HEK293 (cell line): ENCODE measurements around the gene NAV2.

Source experiments
- CTCF ChIA-PET: fragments of 350-600 bp; formaldehyde crosslinking; extraction: SDS; loops from one replicate; lab custom pipeline; 2021; ENCODE audit warnings: antibody characterized with exemption; lab: Yijun Ruan, JAX
- POLR2A ChIA-PET: fragments of 300-600 bp; formaldehyde crosslinking; extraction: SDS; loops from one replicate; lab custom pipeline; 2020; ENCODE audit warnings: antibody characterized with exemption, inconsistent platforms; lab: Yijun Ruan, JAX
- H3K27ac ChIP-seq: fragments of 200-500 bp; sonication (Bioruptor generic); 2 replicates; pipeline ENCODE4 v1.5.1; 2014; ENCODE audit warnings: low read depth, low read length, control low read depth, inconsistent platforms; ENCODE audit errors: extremely low read depth
- H3K36me3 ChIP-seq, 2 experiments: fragments of 200-500 bp in 1 of 2; sonication (Bioruptor generic) in 1 of 2; 1 replicate in 1 of 2; 2 replicates in 1 of 2; pipeline ENCODE4 v1.5.1; 2014 to 2017; ENCODE audit warnings: inconsistent platforms in 2 of 2, low read length in 2 of 2; ENCODE audit not compliant: control insufficient read depth in 2 of 2, insufficient read depth in 1 of 2
- H3K4me1 ChIP-seq: fragments of 200-500 bp; sonication (Bioruptor generic); 2 replicates; pipeline ENCODE4 v1.5.1; 2014; ENCODE audit warnings: mild to moderate bottlenecking, low read length, inconsistent platforms; ENCODE audit not compliant: control insufficient read depth, insufficient read depth
- H3K4me3 ChIP-seq: 2 replicates; pipeline ENCODE4 v1.5.1; 2011; ENCODE audit warnings: low read depth, mild to moderate bottlenecking, control low read depth, low read length, moderate library complexity
- H3K9me3 ChIP-seq: fragments of 200-500 bp; sonication (Bioruptor generic); 2 replicates; pipeline ENCODE4 v1.5.1; 2014; ENCODE audit warnings: low read depth, low read length, inconsistent platforms; ENCODE audit not compliant: control insufficient read depth, insufficient read depth
- EGR2 ChIP-seq: fragments of 450-650 bp; formaldehyde crosslinking; IDR thresholded peaks from 2 replicates; pipeline ENCODE4 v1.5.1; 2016; ENCODE audit warnings: low read depth, missing biosample characterization, missing genetic modification characterization
- HOXD13 ChIP-seq: sonication (generic); formaldehyde crosslinking; IDR thresholded peaks from 2 replicates; pipeline ENCODE4 v1.8.0; 2022; ENCODE audit warnings: missing genetic modification reagents, borderline replicate concordance
- REPIN1 ChIP-seq: fragments of 450-650 bp; formaldehyde crosslinking; IDR thresholded peaks from 2 replicates; pipeline ENCODE4 v1.5.1; 2017; ENCODE audit warnings: missing biosample characterization, missing genetic modification characterization, low read depth
- ZBTB17 ChIP-seq: fragments of 450-650 bp; formaldehyde crosslinking; IDR thresholded peaks from 2 replicates; pipeline ENCODE4 v1.5.1; 2016; ENCODE audit warnings: missing biosample characterization, missing genetic modification characterization
- ZBTB21 ChIP-seq: fragments of 450-650 bp; formaldehyde crosslinking; IDR thresholded peaks from 2 replicates; pipeline ENCODE4 v1.5.1; 2017; ENCODE audit warnings: missing biosample characterization, missing genetic modification characterization
- ZFHX2 ChIP-seq: fragments of 450-650 bp; formaldehyde crosslinking; conservative IDR thresholded peaks from 2 replicates; pipeline ENCODE4 v1.5.1; 2016; ENCODE audit warnings: missing biosample characterization, missing genetic modification characterization
- ZNF112 ChIP-seq: fragments of 450-650 bp; formaldehyde crosslinking; IDR thresholded peaks from 2 replicates; pipeline ENCODE4 v1.5.0; 2017; ENCODE audit warnings: missing biosample characterization, missing genetic modification characterization
- ZNF214 ChIP-seq: fragments of 450-650 bp; formaldehyde crosslinking; IDR thresholded peaks from 2 replicates; pipeline ENCODE4 v1.5.1; 2017; ENCODE audit warnings: missing biosample characterization, mild to moderate bottlenecking, missing genetic modification characterization, borderline replicate concordance
- ZNF23 ChIP-seq: fragments of 450-650 bp; formaldehyde crosslinking; IDR thresholded peaks from 2 replicates; pipeline ENCODE4 v1.5.1; 2016; ENCODE audit warnings: missing biosample characterization, missing genetic modification characterization, borderline replicate concordance
- ZNF350 ChIP-seq: fragments of 450-650 bp; formaldehyde crosslinking; IDR thresholded peaks from 2 replicates; pipeline ENCODE4 v1.5.0; 2017; ENCODE audit warnings: missing biosample characterization, mild to moderate bottlenecking, missing genetic modification characterization
- ZNF37A ChIP-seq: fragments of 450-650 bp; IDR thresholded peaks from 2 replicates; pipeline ENCODE4 v1.5.1; 2018; ENCODE audit warnings: missing biosample characterization, missing genetic modification characterization
- ZNF404 ChIP-seq: fragments of 450-650 bp; formaldehyde crosslinking; IDR thresholded peaks from 2 replicates; pipeline ENCODE4 v1.5.1; 2017; ENCODE audit warnings: missing biosample characterization, missing genetic modification characterization
- ZNF654 ChIP-seq: fragments of 450-650 bp; formaldehyde crosslinking; IDR thresholded peaks from 2 replicates; pipeline ENCODE4 v1.5.1; 2016; ENCODE audit warnings: low read depth, missing biosample characterization, missing genetic modification characterization
- ZNF658 ChIP-seq: fragments of 450-650 bp; formaldehyde crosslinking; IDR thresholded peaks from 2 replicates; pipeline ENCODE4; 2016; ENCODE audit warnings: missing biosample characterization, missing genetic modification characterization
- ZNF777 ChIP-seq: fragments of 450-650 bp; formaldehyde crosslinking; IDR thresholded peaks from 2 replicates; pipeline ENCODE4 v1.5.1; 2017; ENCODE audit warnings: missing biosample characterization, missing genetic modification characterization, borderline replicate concordance
- ZSCAN16 ChIP-seq: fragments of 450-650 bp; formaldehyde crosslinking; IDR thresholded peaks from 2 replicates; pipeline ENCODE4 v1.5.1; 2016; ENCODE audit warnings: missing biosample characterization, missing genetic modification characterization
- TF ChIP-seq, protein P1 (sequence below): fragments of 450-650 bp; formaldehyde crosslinking; IDR thresholded peaks from 2 replicates; pipeline ENCODE4 v1.5.1; 2017; ENCODE audit warnings: missing biosample characterization, missing genetic modification characterization
- TF ChIP-seq, protein P2 (sequence below): fragments of 450-650 bp; formaldehyde crosslinking; IDR thresholded peaks from 2 replicates; pipeline ENCODE4 v1.5.1; 2016; ENCODE audit warnings: missing biosample characterization, missing genetic modification characterization
- TF ChIP-seq, protein P3 (sequence below): fragments of 450-650 bp; formaldehyde crosslinking; IDR thresholded peaks from 2 replicates; pipeline ENCODE4 v1.5.1; 2016; ENCODE audit warnings: missing biosample characterization, missing genetic modification characterization
- TF ChIP-seq, protein P4 (sequence below): fragments of 450-650 bp; formaldehyde crosslinking; IDR thresholded peaks from 2 replicates; pipeline ENCODE4 v1.5.1; 2016; ENCODE audit warnings: missing biosample characterization, missing genetic modification characterization
- TF ChIP-seq, protein P5 (sequence below): fragments of 450-650 bp; formaldehyde crosslinking; IDR thresholded peaks from 2 replicates; pipeline ENCODE4 v1.5.1; 2016; ENCODE audit warnings: missing biosample characterization, missing genetic modification characterization
- TF ChIP-seq, protein P6 (sequence below): fragments of 450-650 bp; formaldehyde crosslinking; conservative IDR thresholded peaks from 2 replicates; pipeline ENCODE4 v1.5.1; 2016; ENCODE audit warnings: low read depth, missing biosample characterization, missing genetic modification characterization

NAV2 gene

DNA sequence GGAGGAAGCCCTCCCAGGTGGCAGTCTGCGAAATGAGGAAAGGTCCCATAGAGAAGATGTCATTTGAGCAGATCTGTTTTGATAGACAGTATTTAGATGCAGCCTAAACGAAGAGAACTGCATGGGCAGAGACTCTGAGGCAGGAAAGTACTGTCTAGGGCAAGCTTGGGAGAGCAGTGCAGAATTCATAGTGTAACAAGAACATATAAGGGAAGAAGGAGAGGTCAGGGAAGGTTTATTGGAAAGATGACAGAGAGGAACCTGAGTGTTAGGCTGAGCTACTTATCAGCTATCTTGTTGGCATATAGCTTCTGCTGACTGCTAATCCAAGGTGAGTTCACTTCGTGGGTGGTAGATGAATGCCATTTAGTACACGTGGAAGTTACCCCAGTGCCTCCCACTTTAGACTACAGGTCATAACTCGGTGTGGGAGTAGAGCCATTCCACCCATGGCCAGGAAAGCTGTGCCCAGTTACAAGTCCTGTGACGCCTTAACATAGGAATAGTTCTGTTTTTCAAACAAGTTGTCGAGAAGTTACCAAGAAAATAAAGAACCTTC is 348.1 kb downstream of the NAV2 start:
- TF ChIP-seq, protein P1, sequence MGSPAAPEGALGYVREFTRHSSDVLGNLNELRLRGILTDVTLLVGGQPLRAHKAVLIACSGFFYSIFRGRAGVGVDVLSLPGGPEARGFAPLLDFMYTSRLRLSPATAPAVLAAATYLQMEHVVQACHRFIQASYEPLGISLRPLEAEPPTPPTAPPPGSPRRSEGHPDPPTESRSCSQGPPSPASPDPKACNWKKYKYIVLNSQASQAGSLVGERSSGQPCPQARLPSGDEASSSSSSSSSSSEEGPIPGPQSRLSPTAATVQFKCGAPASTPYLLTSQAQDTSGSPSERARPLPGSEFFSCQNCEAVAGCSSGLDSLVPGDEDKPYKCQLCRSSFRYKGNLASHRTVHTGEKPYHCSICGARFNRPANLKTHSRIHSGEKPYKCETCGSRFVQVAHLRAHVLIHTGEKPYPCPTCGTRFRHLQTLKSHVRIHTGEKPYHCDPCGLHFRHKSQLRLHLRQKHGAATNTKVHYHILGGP (tag by site-specific recombination) = no peak
- TF ChIP-seq EGR2 (peak; percentile 54; the same call in 1 of the 2 replicates), ZFHX2 (tag by site-specific recombination) (peak; percentile 56)
- TF ChIP-seq, all 188 proteins: peak for 2
- ChIA-PET CTCF (interaction anchor here (0.7 kb wide), 1 partner anchor 8 kb away, joined by 4 read pairs; no protein-coding TSS in a partner anchor), POLR2A (no interaction called here)
- Histone ChIP-seq H3K27ac (no peak overlapping the region), H3K36me3 (peaks cover 0 to 11% of the 10 kb centered on the region in 2 experiments; a peak in 1 of 3 replicates), H3K4me1 (peaks cover 7% of the 10 kb centered on the region; the same call in 1 of the 2 replicates), H3K9me3 (no peaks in the 10 kb centered on the region), H3K4me3 (no peak overlapping the region)

DNA sequence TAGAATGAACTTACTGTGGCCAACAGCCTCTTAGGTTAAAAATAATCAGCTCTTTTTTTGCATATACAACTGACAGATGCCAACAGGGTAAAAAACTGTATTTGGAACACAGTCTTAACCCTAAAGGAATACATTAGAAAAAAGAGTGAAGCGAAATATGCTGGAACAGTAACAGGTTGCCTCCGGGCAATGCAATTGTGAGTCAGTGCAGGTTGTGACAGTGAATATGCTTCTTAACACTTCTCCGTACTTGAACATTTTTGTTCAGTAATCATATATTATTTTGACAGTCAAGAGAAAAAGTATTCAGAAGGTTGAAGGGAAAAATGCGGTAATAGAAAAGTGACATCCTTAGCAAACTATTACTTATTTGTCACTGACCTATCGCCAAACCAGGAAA is 349.1 kb downstream of the NAV2 start:
- peaks cover 0 to 6% of the 10 kb centered on the region in 2 experiments; a peak in 1 of 3 replicates for H3K36me3 ChIP-seq
- no peak for TF ChIP-seq ZBTB21 (tag by site-specific recombination)
- TF ChIP-seq ZNF350 (tag by site-specific recombination) = no peak
- no peak for TF ChIP-seq ZNF214 (tag by site-specific recombination)
- TF ChIP-seq, protein P2, sequence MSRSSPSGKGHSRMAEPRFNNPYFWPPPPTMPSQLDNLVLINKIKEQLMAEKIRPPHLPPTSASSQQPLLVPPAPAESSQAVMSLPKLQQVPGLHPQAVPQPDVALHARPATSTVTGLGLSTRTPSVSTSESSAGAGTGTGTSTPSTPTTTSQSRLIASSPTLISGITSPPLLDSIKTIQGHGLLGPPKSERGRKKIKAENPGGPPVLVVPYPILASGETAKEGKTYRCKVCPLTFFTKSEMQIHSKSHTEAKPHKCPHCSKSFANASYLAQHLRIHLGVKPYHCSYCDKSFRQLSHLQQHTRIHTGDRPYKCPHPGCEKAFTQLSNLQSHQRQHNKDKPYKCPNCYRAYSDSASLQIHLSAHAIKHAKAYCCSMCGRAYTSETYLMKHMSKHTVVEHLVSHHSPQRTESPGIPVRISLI (tag by site-specific recombination) = no peak
- TF ChIP-seq, protein P3, sequence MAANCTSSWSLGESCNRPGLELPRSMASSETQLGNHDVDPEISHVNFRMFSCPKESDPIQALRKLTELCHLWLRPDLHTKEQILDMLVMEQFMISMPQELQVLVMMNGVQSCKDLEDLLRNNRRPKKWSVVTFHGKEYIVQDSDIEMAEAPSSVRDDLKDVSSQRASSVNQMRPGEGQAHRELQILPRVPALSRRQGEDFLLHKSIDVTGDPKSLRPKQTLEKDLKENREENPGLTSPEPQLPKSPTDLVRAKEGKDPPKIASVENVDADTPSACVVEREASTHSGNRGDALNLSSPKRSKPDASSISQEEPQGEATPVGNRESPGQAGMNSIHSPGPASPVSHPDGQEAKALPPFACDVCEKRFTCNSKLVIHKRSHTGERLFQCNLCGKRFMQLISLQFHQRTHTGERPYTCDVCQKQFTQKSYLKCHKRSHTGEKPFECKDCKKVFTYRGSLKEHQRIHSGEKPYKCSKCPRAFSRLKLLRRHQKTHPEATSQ (tag by site-specific recombination) = no peak
- TF ChIP-seq ZNF23 (tag by site-specific recombination) = no peak
- TF ChIP-seq HOXD13 (CRISPR knock-in tag) = no peak
- TF ChIP-seq ZNF654 = no peak
- TF ChIP-seq, protein P4, sequence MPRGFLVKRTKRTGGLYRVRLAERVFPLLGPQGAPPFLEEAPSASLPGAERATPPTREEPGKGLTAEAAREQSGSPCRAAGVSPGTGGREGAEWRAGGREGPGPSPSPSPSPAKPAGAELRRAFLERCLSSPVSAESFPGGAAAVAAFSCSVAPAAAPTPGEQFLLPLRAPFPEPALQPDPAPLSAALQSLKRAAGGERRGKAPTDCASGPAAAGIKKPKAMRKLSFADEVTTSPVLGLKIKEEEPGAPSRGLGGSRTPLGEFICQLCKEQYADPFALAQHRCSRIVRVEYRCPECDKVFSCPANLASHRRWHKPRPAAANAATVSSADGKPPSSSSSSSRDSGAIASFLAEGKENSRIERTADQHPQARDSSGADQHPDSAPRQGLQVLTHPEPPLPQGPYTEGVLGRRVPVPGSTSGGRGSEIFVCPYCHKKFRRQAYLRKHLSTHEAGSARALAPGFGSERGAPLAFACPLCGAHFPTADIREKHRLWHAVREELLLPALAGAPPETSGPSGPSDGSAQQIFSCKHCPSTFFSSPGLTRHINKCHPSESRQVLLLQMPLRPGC (tag by site-specific recombination) = no peak
- no peak for TF ChIP-seq REPIN1 (tag by site-specific recombination)
- TF ChIP-seq, protein P5, sequence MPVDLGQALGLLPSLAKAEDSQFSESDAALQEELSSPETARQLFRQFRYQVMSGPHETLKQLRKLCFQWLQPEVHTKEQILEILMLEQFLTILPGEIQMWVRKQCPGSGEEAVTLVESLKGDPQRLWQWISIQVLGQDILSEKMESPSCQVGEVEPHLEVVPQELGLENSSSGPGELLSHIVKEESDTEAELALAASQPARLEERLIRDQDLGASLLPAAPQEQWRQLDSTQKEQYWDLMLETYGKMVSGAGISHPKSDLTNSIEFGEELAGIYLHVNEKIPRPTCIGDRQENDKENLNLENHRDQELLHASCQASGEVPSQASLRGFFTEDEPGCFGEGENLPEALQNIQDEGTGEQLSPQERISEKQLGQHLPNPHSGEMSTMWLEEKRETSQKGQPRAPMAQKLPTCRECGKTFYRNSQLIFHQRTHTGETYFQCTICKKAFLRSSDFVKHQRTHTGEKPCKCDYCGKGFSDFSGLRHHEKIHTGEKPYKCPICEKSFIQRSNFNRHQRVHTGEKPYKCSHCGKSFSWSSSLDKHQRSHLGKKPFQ (tag by site-specific recombination) = no peak
- TF ChIP-seq ZNF37A (tag by site-specific recombination) = no peak
- TF ChIP-seq ZNF404 = no peak
- no peak for TF ChIP-seq ZSCAN16
- no peak for TF ChIP-seq ZNF112 (tag by site-specific recombination)
- TF ChIP-seq ZNF658 (tag by site-specific recombination) = no peak
- TF ChIP-seq, protein P6, sequence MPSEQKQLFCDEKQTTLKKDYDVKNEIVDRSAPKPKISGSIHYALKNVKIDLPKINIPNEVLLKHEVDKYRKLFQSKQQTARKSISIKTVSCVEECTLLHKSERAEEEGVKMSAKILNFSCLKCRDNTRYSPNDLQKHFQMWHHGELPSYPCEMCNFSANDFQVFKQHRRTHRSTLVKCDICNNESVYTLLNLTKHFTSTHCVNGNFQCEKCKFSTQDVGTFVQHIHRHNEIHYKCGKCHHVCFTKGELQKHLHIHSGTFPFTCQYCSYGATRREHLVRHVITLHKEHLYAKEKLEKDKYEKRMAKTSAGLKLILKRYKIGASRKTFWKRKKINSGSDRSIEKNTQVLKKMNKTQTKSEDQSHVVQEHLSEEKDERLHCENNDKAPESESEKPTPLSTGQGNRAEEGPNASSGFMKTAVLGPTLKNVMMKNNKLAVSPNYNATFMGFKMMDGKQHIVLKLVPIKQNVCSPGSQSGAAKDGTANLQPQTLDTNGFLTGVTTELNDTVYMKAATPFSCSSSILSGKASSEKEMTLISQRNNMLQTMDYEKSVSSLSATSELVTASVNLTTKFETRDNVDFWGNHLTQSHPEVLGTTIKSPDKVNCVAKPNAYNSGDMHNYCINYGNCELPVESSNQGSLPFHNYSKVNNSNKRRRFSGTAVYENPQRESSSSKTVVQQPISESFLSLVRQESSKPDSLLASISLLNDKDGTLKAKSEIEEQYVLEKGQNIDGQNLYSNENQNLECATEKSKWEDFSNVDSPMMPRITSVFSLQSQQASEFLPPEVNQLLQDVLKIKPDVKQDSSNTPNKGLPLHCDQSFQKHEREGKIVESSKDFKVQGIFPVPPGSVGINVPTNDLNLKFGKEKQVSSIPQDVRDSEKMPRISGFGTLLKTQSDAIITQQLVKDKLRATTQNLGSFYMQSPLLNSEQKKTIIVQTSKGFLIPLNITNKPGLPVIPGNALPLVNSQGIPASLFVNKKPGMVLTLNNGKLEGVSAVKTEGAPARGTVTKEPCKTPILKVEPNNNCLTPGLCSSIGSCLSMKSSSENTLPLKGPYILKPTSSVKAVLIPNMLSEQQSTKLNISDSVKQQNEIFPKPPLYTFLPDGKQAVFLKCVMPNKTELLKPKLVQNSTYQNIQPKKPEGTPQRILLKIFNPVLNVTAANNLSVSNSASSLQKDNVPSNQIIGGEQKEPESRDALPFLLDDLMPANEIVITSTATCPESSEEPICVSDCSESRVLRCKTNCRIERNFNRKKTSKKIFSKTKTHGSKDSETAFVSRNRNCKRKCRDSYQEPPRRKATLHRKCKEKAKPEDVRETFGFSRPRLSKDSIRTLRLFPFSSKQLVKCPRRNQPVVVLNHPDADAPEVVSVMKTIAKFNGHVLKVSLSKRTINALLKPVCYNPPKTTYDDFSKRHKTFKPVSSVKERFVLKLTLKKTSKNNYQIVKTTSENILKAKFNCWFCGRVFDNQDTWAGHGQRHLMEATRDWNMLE (tag by site-specific recombination) = no peak
- no peak for TF ChIP-seq ZBTB17 (tag by site-specific recombination)
- no peak for TF ChIP-seq ZNF777
- CTCF ChIA-PET = interaction anchor here (0.5 to 0.8 kb wide), 3 partner anchors 57 to 437 kb away, joined by 3 to 4 read pairs (median 3); no protein-coding TSS in a partner anchor

More for the DNA sequence above, 349.1 kb downstream of the NAV2 start:
- H3K27ac ChIP-seq = no peak overlapping the region
- no peaks in the 10 kb centered on the region for H3K9me3 ChIP-seq
- no peak overlapping the region for H3K4me3 ChIP-seq
- POLR2A ChIA-PET = no interaction called here
- H3K4me1 ChIP-seq = peaks cover 6% of the 10 kb centered on the region; the same call in 1 of the 2 replicates
